Liver (tissue), 3 donors: Measurements from ENCODE around the gene TRNAU1AP.

Source experiments
- ATF3 ChIP-seq: IDR thresholded peaks from 2 replicates; pipeline ENCODE4 v1.6.1; 2016; ENCODE audit warnings: antibody characterized with exemption
- CTCF ChIP-seq: fragments of 150-350 bp; IDR thresholded peaks from 2 replicates; pipeline ENCODE4 v1.5.1; 2017; ENCODE audit warnings: improper control_type of control experiment, low read depth, low read length; ENCODE audit not compliant: missing input control
- EGR1 ChIP-seq, 2 donors: IDR thresholded peaks; 2 replicates each; pipeline ENCODE4 v1.6.1; 2016 to 2018; ENCODE audit warnings: antibody characterized with exemption in 2 of 2, low read depth in 2 of 2
- GABPA ChIP-seq, 2 donors: IDR thresholded peaks in 1 of 2; conservative IDR thresholded peaks in 1 of 2; 2 replicates each; pipeline ENCODE4 v1.6.1; 2016; ENCODE audit warnings: antibody characterized with exemption in 2 of 2, mild to moderate bottlenecking in 1 of 2, moderate library complexity in 1 of 2
- JUND ChIP-seq, 2 donors: IDR thresholded peaks; 2 replicates each; pipeline ENCODE4 v1.6.1; 2016; ENCODE audit warnings: antibody characterized with exemption in 2 of 2
- RAD21 ChIP-seq, 2 donors: IDR thresholded peaks; 2 replicates each; pipeline ENCODE4 v1.6.1; 2016; ENCODE audit warnings: antibody characterized with exemption in 2 of 2, mild to moderate bottlenecking in 2 of 2
- REST ChIP-seq: IDR thresholded peaks from 2 replicates; pipeline ENCODE4 v1.6.1; 2016; ENCODE audit warnings: antibody characterized with exemption, mild to moderate bottlenecking
- RXRA ChIP-seq, 2 donors: IDR thresholded peaks; 2 replicates each; pipeline ENCODE4 v1.6.1; 2017 to 2018; ENCODE audit warnings: antibody characterized with exemption in 2 of 2, mild to moderate bottlenecking in 1 of 2
- TAF1 ChIP-seq: conservative IDR thresholded peaks from 2 replicates; pipeline ENCODE4 v1.6.1; 2016; ENCODE audit warnings: antibody characterized with exemption, mild to moderate bottlenecking
- YY1 ChIP-seq: IDR thresholded peaks from 2 replicates; pipeline ENCODE4 v1.6.1; 2016; ENCODE audit warnings: antibody characterized with exemption, mild to moderate bottlenecking
- TF ChIP-seq, protein P1 (sequence below): IDR thresholded peaks from 2 replicates; pipeline ENCODE4 v1.6.1; 2016; ENCODE audit warnings: antibody characterized with exemption
- donor health status: healthy.
- donor health status: healthy.

GRCh38 chr1:28573564-28573963 is 20.7 kb downstream of the TRNAU1AP start:
- TF ChIP-seq CTCF (no peak), JUND (IDR thresholded peaks at IDR 0.05) (no peak), EGR1 (IDR thresholded peaks at IDR 0.05; ENCODE audit: low read depth in 2 of 2) (no peak), YY1 (no peak), GABPA (IDR thresholded peaks at IDR 0.05 in 1 of 2, conservative IDR thresholded peaks at IDR 0.05 in 1 of 2) (no peak), RXRA (IDR thresholded peaks at IDR 0.05) (no peak), TAF1 (no peak), REST (no peak), RAD21 (IDR thresholded peaks at IDR 0.05) (no peak), ATF3 (no peak)
- TF ChIP-seq, protein P1, sequence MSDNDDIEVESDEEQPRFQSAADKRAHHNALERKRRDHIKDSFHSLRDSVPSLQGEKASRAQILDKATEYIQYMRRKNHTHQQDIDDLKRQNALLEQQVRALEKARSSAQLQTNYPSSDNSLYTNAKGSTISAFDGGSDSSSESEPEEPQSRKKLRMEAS, result no peak
